OCI-LY1 (cell line): ENCODE results near the gene OSTM1.

Experiments
- H2AFZ ChIP-seq: fragments of 200-600 bp; sonication (generic), shearing (Covaris generic); 2 replicates; pipeline ENCODE4 v1.6.0; 2014; ENCODE audit warnings: antibody characterized with exemption, mild to moderate bottlenecking, low read length
- H3F3A ChIP-seq: fragments of 200-600 bp; sonication (generic), shearing (Covaris generic); 2 replicates; pipeline ENCODE4 v1.6.0; 2014; ENCODE audit warnings: mild to moderate bottlenecking, antibody characterized with exemption, low read length, moderate library complexity; ENCODE audit not compliant: insufficient read depth
- H3K27ac ChIP-seq: fragments of 200-600 bp; sonication (generic); 2 replicates; pipeline ENCODE4 v1.5.1; 2014; ENCODE audit warnings: low read length, mixed run types, mild to moderate bottlenecking, low read depth; ENCODE audit not compliant: poor library complexity, severe bottlenecking
- H3K27me3 ChIP-seq: fragments of 200-600 bp; sonication (generic); 2 replicates; pipeline ENCODE4 v1.6.0; 2014; ENCODE audit warnings: antibody characterized with exemption, mild to moderate bottlenecking, low read length, moderate library complexity; ENCODE audit not compliant: insufficient read depth
- H3K36me3 ChIP-seq: fragments of 200-600 bp; sonication (generic); 2 replicates; pipeline ENCODE4 v1.6.1; 2014; ENCODE audit warnings: mild to moderate bottlenecking, antibody characterized with exemption, low read length, moderate library complexity, mixed read lengths; ENCODE audit not compliant: insufficient read depth
- H3K4me1 ChIP-seq: fragments of 200-600 bp; sonication (generic); 2 replicates; pipeline ENCODE4 v1.5.1; 2014; ENCODE audit warnings: mild to moderate bottlenecking, low read length, moderate library complexity; ENCODE audit not compliant: insufficient read depth, severe bottlenecking
- H3K4me2 ChIP-seq: fragments of 200-600 bp; sonication (generic), shearing (Covaris generic); 2 replicates; pipeline ENCODE4 v1.6.1; 2014; ENCODE audit warnings: low read length
- H3K4me3 ChIP-seq: fragments of 200-600 bp; sonication (generic); 2 replicates; pipeline ENCODE4 v1.5.1; 2014; ENCODE audit warnings: low read length, low read depth, mild to moderate bottlenecking, mixed read lengths; ENCODE audit not compliant: poor library complexity, severe bottlenecking
- H3K79me2 ChIP-seq: fragments of 200-600 bp; shearing (Covaris generic); 2 replicates; pipeline ENCODE4 v1.6.1; 2016; ENCODE audit warnings: mixed run types, low read length, mixed read lengths; ENCODE audit not compliant: insufficient read depth
- H3K9ac ChIP-seq: fragments of 200-600 bp; sonication (generic), shearing (Covaris generic); 2 replicates; pipeline ENCODE4 v1.6.1; 2014; ENCODE audit warnings: mild to moderate bottlenecking, low read length, mixed read lengths
- H3K9me2 ChIP-seq: fragments of 200-600 bp; sonication (generic), shearing (Covaris generic); 2 replicates; pipeline ENCODE4 v1.6.1; 2014; ENCODE audit warnings: low read depth, mild to moderate bottlenecking, low read length, mixed read lengths
- H3K9me3 ChIP-seq: fragments of 200-600 bp; shearing (Covaris generic); 2 replicates; pipeline ENCODE4 v1.6.1; 2014; ENCODE audit warnings: low read length, mixed read lengths
- H4K20me1 ChIP-seq: fragments of 200-600 bp; sonication (generic), shearing (Covaris generic); 2 replicates; pipeline ENCODE4 v1.6.0; 2016; ENCODE audit warnings: mild to moderate bottlenecking, low read length; ENCODE audit not compliant: insufficient read depth
- CTCF ChIP-seq: fragments of 200-600 bp; sonication (generic), shearing (Covaris generic); IDR thresholded peaks from 2 replicates; pipeline ENCODE4 v1.5.1; 2017; ENCODE audit warnings: mild to moderate bottlenecking, antibody characterized with exemption, low read length, moderate library complexity, mixed read lengths
- EZH2 ChIP-seq: fragments of 200-600 bp; sonication (generic), shearing (Covaris generic); IDR thresholded peaks from 2 replicates; pipeline ENCODE4 v1.8.0; 2017; ENCODE audit warnings: borderline replicate concordance, mixed run types, mild to moderate bottlenecking, antibody characterized with exemption, low read length, moderate library complexity, mixed read lengths

OSTM1 gene

DNA sequence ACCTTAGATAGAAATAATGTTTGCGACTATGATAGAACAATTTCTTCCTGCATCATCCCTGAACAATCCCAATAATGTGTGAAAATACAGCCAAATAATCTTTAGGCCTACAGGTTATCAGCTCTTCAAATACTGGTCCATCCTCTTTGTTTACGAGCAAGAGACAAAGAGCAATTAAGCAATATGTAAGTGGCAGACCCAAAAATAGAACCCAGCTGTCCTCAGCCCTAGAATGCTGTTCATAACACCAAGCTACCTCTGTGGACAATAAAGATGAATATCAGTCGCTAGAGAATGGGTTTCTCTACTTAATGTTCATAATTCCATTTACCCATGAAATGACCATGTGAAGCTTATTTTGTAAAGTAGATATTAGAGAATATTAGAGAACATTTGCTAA lies 28.4 kb upstream of the OSTM1 start:
- Histone ChIP-seq H3K36me3 (no peaks in the 10 kb centered on the region), H2AFZ (no peak overlapping the region), H3K4me1 (no peaks in the 10 kb centered on the region), H3K79me2 (no peaks in the 10 kb centered on the region), H3K27me3 (no peaks in the 10 kb centered on the region; the same call in 1 of the 2 replicates), H3K9me3 (no peaks in the 10 kb centered on the region), H3K9ac (no peak overlapping the region), H3K9me2 (no peaks in the 10 kb centered on the region), H3K4me2 (no peak overlapping the region), H3K27ac (no peak overlapping the region), H4K20me1 (no peaks in the 10 kb centered on the region), H3K4me3 (no peak overlapping the region), H3F3A (no peaks in the 10 kb centered on the region)
- TF ChIP-seq EZH2: no peak
- TF ChIP-seq CTCF: no peak

DNA sequence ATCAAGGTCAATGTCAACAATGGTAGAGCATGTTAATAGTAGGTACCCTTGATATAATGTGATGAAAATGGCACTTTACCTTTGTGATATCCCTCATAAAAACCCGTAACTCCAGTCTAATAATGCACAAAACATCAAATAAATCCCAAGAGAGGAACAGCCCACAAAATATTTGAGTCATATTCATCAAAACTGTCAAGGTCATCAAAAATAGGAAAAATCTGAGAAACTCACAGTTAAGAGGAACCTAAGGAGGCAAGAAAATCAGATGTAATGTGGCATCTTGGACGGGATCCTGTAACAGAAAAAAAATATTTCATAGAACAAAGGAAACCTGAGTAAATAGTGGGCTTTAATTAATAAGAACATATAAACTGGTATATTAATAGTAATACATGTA lies 25.5 kb upstream of the OSTM1 start:
- Histone ChIP-seq H3K9ac (no peak overlapping the region), H3K4me3 (no peak overlapping the region), H4K20me1 (no peaks in the 10 kb centered on the region), H3K79me2 (no peaks in the 10 kb centered on the region), H3K9me3 (no peaks in the 10 kb centered on the region), H3K9me2 (no peaks in the 10 kb centered on the region), H3K4me2 (no peak overlapping the region), H3K27me3 (no peaks in the 10 kb centered on the region), H3K4me1 (no peaks in the 10 kb centered on the region), H3F3A (no peaks in the 10 kb centered on the region), H3K36me3 (no peaks in the 10 kb centered on the region), H3K27ac (no peak overlapping the region), H2AFZ (no peak overlapping the region)
- no peak for TF ChIP-seq EZH2
- no peak for TF ChIP-seq CTCF

- Histone ChIP-seq H3K4me2 (no peak overlapping the region), H4K20me1 (no peaks in the 10 kb centered on the region), H3K9me2 (no peaks in the 10 kb centered on the region), H3K36me3 (no peaks in the 10 kb centered on the region), H3K27ac (no peak overlapping the region), H3K4me1 (no peaks in the 10 kb centered on the region), H2AFZ (no peak overlapping the region), H3K4me3 (no peak overlapping the region), H3K9ac (no peak overlapping the region), H3K79me2 (no peaks in the 10 kb centered on the region), H3F3A (no peaks in the 10 kb centered on the region), H3K9me3 (no peaks in the 10 kb centered on the region), H3K27me3 (no peaks in the 10 kb centered on the region)
- TF ChIP-seq EZH2: no peak
- no peak for TF ChIP-seq CTCF
Observed at GRCh38 chr6:108097882-108098281, 23.3 kb upstream of the OSTM1 start.
